ENCODE results near the gene HIVEP3. TPM values are rescaled to one million over a fixed set of nuclear protein-coding genes. Genes with fewer than 3 reads are reported as not detected.

HIVEP3 gene
- total RNA-seq, 2 donors from 2014 or later, result 2.3 to 12.8 TPM

GRCh38 chr1:41631154-41631553 lies 287.6 kb downstream of the HIVEP3 start:
- DNase-seq (ENCODE audit: low spot score) (no peak), ATAC-seq (ENCODE audit: insufficient number of reproducible peaks, low FRiP score, low read depth) (no peak)
- H3K27ac ChIP-seq, result no peak overlapping the region
- H3K4me3 ChIP-seq, result no peak overlapping the region
- no peaks in the 10 kb centered on the region for H3K9me3 ChIP-seq
- no peaks in the 10 kb centered on the region for H3K36me3 ChIP-seq
- H3K27me3 ChIP-seq (replicated peaks; ENCODE audit: insufficient read depth), result no peaks in the 10 kb centered on the region
- peaks cover 8 to 9% of the 10 kb centered on the region in 2 donors for H3K4me1 ChIP-seq (ENCODE audit: control insufficient read depth in 1 of 2, low read depth in 2 of 2)
- TF ChIP-seq CTCF (IDR thresholded peaks at IDR 0.05), result no peak

- no peaks in the 10 kb centered on the region for H3K9me3 ChIP-seq
- no peaks in the 10 kb centered on the region for H3K36me3 ChIP-seq
- H3K4me1 ChIP-seq (ENCODE audit: control insufficient read depth in 1 of 2, low read depth in 2 of 2), result peaks cover 11 to 14% of the 10 kb centered on the region in 2 donors
- DNase-seq (ENCODE audit: low spot score) (no peak), ATAC-seq (ENCODE audit: insufficient number of reproducible peaks, low FRiP score, low read depth) (no peak)
- no peak overlapping the region for H3K4me3 ChIP-seq
- H3K27ac ChIP-seq, result no peak overlapping the region
- TF ChIP-seq CTCF (IDR thresholded peaks at IDR 0.05), result no peak
- H3K27me3 ChIP-seq (replicated peaks; ENCODE audit: insufficient read depth), result no peaks in the 10 kb centered on the region
Observed at GRCh38 chr1:41629571-41629970, 289.2 kb downstream of the HIVEP3 start.

- Histone ChIP-seq H3K4me3 (no peak overlapping the region), H3K36me3 (no peaks in the 10 kb centered on the region), H3K27ac (no peak overlapping the region), H3K27me3 (replicated peaks; ENCODE audit: insufficient read depth) (no peaks in the 10 kb centered on the region), H3K9me3 (no peaks in the 10 kb centered on the region), H3K4me1 (ENCODE audit: control insufficient read depth in 1 of 2, low read depth in 2 of 2) (peaks cover 11 to 14% of the 10 kb centered on the region in 2 donors)
- TF ChIP-seq CTCF (IDR thresholded peaks at IDR 0.05), result no peak
- ATAC-seq (ENCODE audit: insufficient number of reproducible peaks, low FRiP score, low read depth), result no peak
- no peak for DNase-seq (ENCODE audit: low spot score)
Observed at GRCh38 chr1:41629141-41629540, 289.6 kb downstream of the HIVEP3 start.

GRCh38 chr1:41627491-41628280 lies 291.0 kb downstream of the HIVEP3 start:
- no peak overlapping the region for H3K4me3 ChIP-seq
- no peak for DNase-seq (ENCODE audit: low spot score)
- no peak for TF ChIP-seq CTCF (IDR thresholded peaks at IDR 0.05)
- H3K4me1 ChIP-seq (ENCODE audit: control insufficient read depth in 1 of 2, low read depth in 2 of 2), result peaks cover 16 to 26% of the 10 kb centered on the region in 2 donors
- H3K36me3 ChIP-seq, result no peaks in the 10 kb centered on the region
- no peak overlapping the region for H3K27ac ChIP-seq
- no peaks in the 10 kb centered on the region for H3K27me3 ChIP-seq (replicated peaks; ENCODE audit: insufficient read depth)
- no peaks in the 10 kb centered on the region for H3K9me3 ChIP-seq
- ATAC-seq (ENCODE audit: insufficient number of reproducible peaks, low FRiP score, low read depth), result no peak

- H3K36me3 ChIP-seq, result no peaks in the 10 kb centered on the region
- no peak overlapping the region for H3K4me3 ChIP-seq
- TF ChIP-seq CTCF (IDR thresholded peaks at IDR 0.05), result no peak
- H3K9me3 ChIP-seq, result no peaks in the 10 kb centered on the region
- H3K4me1 ChIP-seq (ENCODE audit: control insufficient read depth in 1 of 2, low read depth in 2 of 2), result peaks cover 16 to 26% of the 10 kb centered on the region in 2 donors
- H3K27ac ChIP-seq, result no peak overlapping the region
- no peaks in the 10 kb centered on the region for H3K27me3 ChIP-seq (replicated peaks; ENCODE audit: insufficient read depth)
- DNase-seq (ENCODE audit: low spot score) (no peak), ATAC-seq (ENCODE audit: insufficient number of reproducible peaks, low FRiP score, low read depth) (no peak)
Observed at GRCh38 chr1:41626616-41627375, 291.9 kb downstream of the HIVEP3 start.
